Loucy (cell line): Measurements from ENCODE around the gene FFAR2.

Experiments
- H2AFZ ChIP-seq: fragments of 200-600 bp; sonication (generic); 2 replicates; pipeline ENCODE4 v1.6.0; 2016; ENCODE audit warnings: antibody characterized with exemption, mild to moderate bottlenecking, low read length, moderate library complexity
- H3F3A ChIP-seq: fragments of 200-600 bp; 2 replicates; pipeline ENCODE4 v1.6.0; 2016; ENCODE audit warnings: antibody characterized with exemption, low read depth, mild to moderate bottlenecking
- H3K27me3 ChIP-seq: fragments of 200-600 bp; sonication (generic); 2 replicates; pipeline ENCODE4 v1.6.1; 2014; ENCODE audit warnings: low read length, mild to moderate bottlenecking; ENCODE audit not compliant: insufficient read depth, poor library complexity, severe bottlenecking
- H3K36me3 ChIP-seq: fragments of 200-600 bp; sonication (generic); 2 replicates; pipeline ENCODE4 v1.6.1; 2016; ENCODE audit warnings: low read length; ENCODE audit not compliant: insufficient read depth
- H3K4me1 ChIP-seq: fragments of 200-600 bp; sonication (generic); 2 replicates; pipeline ENCODE4 v1.5.1; 2014; ENCODE audit warnings: low read length, mild to moderate bottlenecking; ENCODE audit not compliant: insufficient read depth, poor library complexity, severe bottlenecking
- H3K4me2 ChIP-seq: fragments of 200-600 bp; sonication (generic); 2 replicates; pipeline ENCODE4 v1.6.0; 2014; ENCODE audit warnings: antibody characterized with exemption, low read length, low read depth, mild to moderate bottlenecking; ENCODE audit not compliant: poor library complexity, severe bottlenecking
- H3K4me3 ChIP-seq: fragments of 200-600 bp; sonication (generic); 2 replicates; pipeline ENCODE4 v1.5.1; 2014; ENCODE audit warnings: low read length, mild to moderate bottlenecking, mixed read lengths; ENCODE audit not compliant: poor library complexity, severe bottlenecking
- H3K79me2 ChIP-seq: fragments of 200-600 bp; sonication (generic); 2 replicates; pipeline ENCODE4 v1.6.1; 2014; ENCODE audit warnings: low read length; ENCODE audit not compliant: insufficient read depth
- H3K9ac ChIP-seq: fragments of 200-600 bp; sonication (generic); 2 replicates; pipeline ENCODE4 v1.6.0; 2014; ENCODE audit warnings: mild to moderate bottlenecking, low read depth, low read length, moderate library complexity; ENCODE audit not compliant: poor library complexity, severe bottlenecking
- H3K9me2 ChIP-seq: fragments of 200-600 bp; sonication (generic); replicated peaks from 2 replicates; pipeline ENCODE4 v1.6.1; 2016; ENCODE audit warnings: low read depth, low read length, mixed read lengths
- H3K9me3 ChIP-seq: fragments of 200-600 bp; sonication (generic); 2 replicates; pipeline ENCODE4 v1.6.1; 2014; ENCODE audit warnings: mild to moderate bottlenecking, antibody characterized with exemption, low read length, low read depth; ENCODE audit not compliant: insufficient read depth
- H4K20me1 ChIP-seq: fragments of 200-600 bp; sonication (generic); 2 replicates; pipeline ENCODE4 v1.6.0; 2014; ENCODE audit warnings: antibody characterized with exemption, low read length, mild to moderate bottlenecking; ENCODE audit not compliant: insufficient read depth, poor library complexity, severe bottlenecking
- EZH2phosphoT487 ChIP-seq: fragments of 200-600 bp; IDR thresholded peaks from 2 replicates; pipeline ENCODE4 v1.6.1; 2018; ENCODE audit warnings: antibody characterized with exemption, mild to moderate bottlenecking, moderate library complexity, borderline replicate concordance
- TF ChIP-seq, protein P1 (sequence below): fragments of 200-600 bp; sonication (generic); conservative IDR thresholded peaks from 2 replicates; pipeline ENCODE4 v1.5.1; 2014; ENCODE audit warnings: mild to moderate bottlenecking, antibody characterized with exemption, low read length

The FFAR2 gene

GRCh38 chr19:35409191-35409590 is 38.9 kb upstream of the FFAR2 start:
- Histone ChIP-seq H2AFZ (no peak overlapping the region), H3K27me3 (no peaks in the 10 kb centered on the region), H3K79me2 (no peaks in the 10 kb centered on the region), H3K9ac (no peak overlapping the region), H3K36me3 (no peaks in the 10 kb centered on the region), H3K4me1 (no peaks in the 10 kb centered on the region), H3K9me3 (no peaks in the 10 kb centered on the region), H3K4me2 (no peak overlapping the region), H4K20me1 (no peaks in the 10 kb centered on the region), H3F3A (no peaks in the 10 kb centered on the region), H3K9me2 (no peaks in the 10 kb centered on the region), H3K4me3 (no peak overlapping the region)
- TF ChIP-seq, protein P1, sequence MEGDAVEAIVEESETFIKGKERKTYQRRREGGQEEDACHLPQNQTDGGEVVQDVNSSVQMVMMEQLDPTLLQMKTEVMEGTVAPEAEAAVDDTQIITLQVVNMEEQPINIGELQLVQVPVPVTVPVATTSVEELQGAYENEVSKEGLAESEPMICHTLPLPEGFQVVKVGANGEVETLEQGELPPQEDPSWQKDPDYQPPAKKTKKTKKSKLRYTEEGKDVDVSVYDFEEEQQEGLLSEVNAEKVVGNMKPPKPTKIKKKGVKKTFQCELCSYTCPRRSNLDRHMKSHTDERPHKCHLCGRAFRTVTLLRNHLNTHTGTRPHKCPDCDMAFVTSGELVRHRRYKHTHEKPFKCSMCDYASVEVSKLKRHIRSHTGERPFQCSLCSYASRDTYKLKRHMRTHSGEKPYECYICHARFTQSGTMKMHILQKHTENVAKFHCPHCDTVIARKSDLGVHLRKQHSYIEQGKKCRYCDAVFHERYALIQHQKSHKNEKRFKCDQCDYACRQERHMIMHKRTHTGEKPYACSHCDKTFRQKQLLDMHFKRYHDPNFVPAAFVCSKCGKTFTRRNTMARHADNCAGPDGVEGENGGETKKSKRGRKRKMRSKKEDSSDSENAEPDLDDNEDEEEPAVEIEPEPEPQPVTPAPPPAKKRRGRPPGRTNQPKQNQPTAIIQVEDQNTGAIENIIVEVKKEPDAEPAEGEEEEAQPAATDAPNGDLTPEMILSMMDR, result no peak
- no peak for TF ChIP-seq EZH2phosphoT487

DNA sequence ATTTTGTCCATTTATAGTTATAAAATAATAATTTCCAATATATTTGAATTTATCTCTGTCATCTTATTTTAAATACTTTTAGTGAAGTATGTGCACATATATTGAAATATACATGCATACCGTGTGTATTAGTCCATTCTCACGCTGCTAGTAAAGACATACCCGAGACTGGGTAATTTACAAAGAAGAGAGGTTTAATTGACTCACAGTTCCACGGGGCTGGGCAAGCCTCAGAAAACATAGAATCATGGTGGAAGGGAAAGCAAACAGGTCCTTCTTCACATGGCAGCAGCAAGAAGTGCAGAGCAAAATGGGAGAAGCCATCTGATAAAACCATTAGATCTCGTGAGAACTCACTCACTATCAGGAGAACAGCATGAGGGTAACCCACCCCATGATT is 37.6 kb upstream of the FFAR2 start:
- H3K4me1 ChIP-seq, result no peaks in the 10 kb centered on the region
- H3K79me2 ChIP-seq, result no peaks in the 10 kb centered on the region
- H3F3A ChIP-seq, result no peaks in the 10 kb centered on the region

GRCh38 chr19:35414442-35414841 is 33.6 kb upstream of the FFAR2 start:
- H3K27me3 ChIP-seq, result no peaks in the 10 kb centered on the region
- no peaks in the 10 kb centered on the region for H3K79me2 ChIP-seq
- H3K36me3 ChIP-seq, result no peaks in the 10 kb centered on the region
- H2AFZ ChIP-seq, result no peak overlapping the region
- no peaks in the 10 kb centered on the region for H3K9me3 ChIP-seq
- no peaks in the 10 kb centered on the region for H3F3A ChIP-seq
- no peak overlapping the region for H3K4me3 ChIP-seq
- H3K4me1 ChIP-seq, result no peaks in the 10 kb centered on the region
- H3K9ac ChIP-seq, result no peak overlapping the region
- H4K20me1 ChIP-seq, result no peaks in the 10 kb centered on the region
- H3K4me2 ChIP-seq, result no peak overlapping the region
- TF ChIP-seq, protein P1, result no peak
- TF ChIP-seq EZH2phosphoT487, result no peak
- no peaks in the 10 kb centered on the region for H3K9me2 ChIP-seq

More for the DNA sequence above, 37.6 kb upstream of the FFAR2 start:
- no peaks in the 10 kb centered on the region for H4K20me1 ChIP-seq
- H3K36me3 ChIP-seq, result no peaks in the 10 kb centered on the region
- no peak overlapping the region for H3K4me3 ChIP-seq
- H3K9me3 ChIP-seq, result no peaks in the 10 kb centered on the region
- H3K9ac ChIP-seq, result no peak overlapping the region
- no peak overlapping the region for H2AFZ ChIP-seq
- H3K9me2 ChIP-seq, result no peaks in the 10 kb centered on the region
- no peak overlapping the region for H3K4me2 ChIP-seq
- no peak for TF ChIP-seq EZH2phosphoT487
- TF ChIP-seq, protein P1, result no peak
- no peaks in the 10 kb centered on the region for H3K27me3 ChIP-seq
